HepG2 (cell line): ENCODE data around the gene SMIM13. TPM values are rescaled to one million over a fixed set of nuclear protein-coding genes. Genes with fewer than 3 reads are reported as not detected.

Source experiments
- ATAC-seq: fragments of 200-7000 bp; cut with Tn5 transposase; 3 replicates; pipeline ENCODE4 v1.9.1; 2020; ENCODE audit warnings: mild to moderate bottlenecking, moderate library complexity
- BruUV-seq: library from RNA; stranded (reverse); fragments of 400-500 nt; replicated peaks from 2 replicates; lab custom pipeline; 2021; lab: Mats Ljungman, UMichigan
- CTCF ChIA-PET: fragments of 300-600 bp; formaldehyde crosslinking; extraction: SDS; loops from one replicate; lab custom pipeline; 2021; ENCODE audit warnings: low total read pairs, inconsistent platforms, low intra/inter-chr PET ratio; lab: Yijun Ruan, JAX
- POLR2A ChIA-PET: fragments of 350-600 bp; sonication (Branson Sonifier 250); formaldehyde crosslinking; loops from one replicate; lab custom pipeline; 2020; ENCODE audit warnings: antibody characterized with exemption, inconsistent platforms; lab: Yijun Ruan, JAX
- DNase-seq: peaks from one replicate; pipeline ENCODE4 v3.0.0-alpha.2; 2015; ENCODE audit warnings: low spot score
- FAIRE-seq: peaks from 3 replicates; lab custom pipeline; 2011; peaks lifted over from hg19 to GRCh38; lab: Jason Lieb, UNC
- H2AFZ ChIP-seq: one replicate; pipeline ENCODE4 v1.6.1; 2011; ENCODE audit warnings: low read length, inconsistent platforms
- H3K27ac ChIP-seq: fragments of 300-600 bp; 3 replicates; pipeline ENCODE4 v1.8.0; 2011; ENCODE audit warnings: mixed run types, mild to moderate bottlenecking, mixed read lengths, low read length, inconsistent platforms; ENCODE audit not compliant: insufficient read depth; ENCODE audit errors: extremely low read length
- H3K27me3 ChIP-seq, 2 experiments: fragments of 200-600 bp in 1 of 2; 2 replicates in 1 of 2; 3 replicates in 1 of 2; pipeline versions ENCODE4 v1.6.0 to v1.8.0; 2011; ENCODE audit warnings: low read length in 2 of 2, mild to moderate bottlenecking in 2 of 2, moderate library complexity in 2 of 2, inconsistent platforms in 1 of 2; ENCODE audit not compliant: insufficient read depth in 2 of 2, control insufficient read depth in 1 of 2
- H3K36me3 ChIP-seq, 2 experiments: fragments of 200-600 bp in 1 of 2; replicated peaks in 1 of 2; 2 replicates in 1 of 2; 3 replicates in 1 of 2; pipeline versions ENCODE4 v1.5.1 to v1.8.0; 2011; ENCODE audit warnings: low read length in 2 of 2, inconsistent platforms in 1 of 2; ENCODE audit not compliant: insufficient read depth in 2 of 2, control insufficient read depth in 1 of 2
- H3K4me1 ChIP-seq: 2 replicates; pipeline ENCODE4 v1.5.1; 2012; ENCODE audit warnings: low read length, inconsistent platforms; ENCODE audit not compliant: insufficient read depth
- H3K4me2 ChIP-seq: 2 replicates; pipeline ENCODE4 v1.6.0; 2011; ENCODE audit warnings: low read depth, low read length, inconsistent platforms
- H3K4me3 ChIP-seq, 3 experiments: fragments of 200-600 bp in 1 of 3; sonication (generic), shearing (Covaris generic) in 1 of 3; replicated peaks in 1 of 3; 2 replicates each; pipeline ENCODE4 v1.5.1; 2011 to 2016; ENCODE audit warnings: low read length in 3 of 3, inconsistent platforms in 2 of 3, low read depth in 2 of 3, mild to moderate bottlenecking in 2 of 3, control low read depth in 1 of 3, mixed read lengths in 1 of 3; ENCODE audit not compliant: insufficient read depth in 1 of 3
- H3K79me2 ChIP-seq: one replicate; pipeline ENCODE4 v1.6.1; 2011; ENCODE audit warnings: low read length, inconsistent platforms; ENCODE audit not compliant: insufficient read depth
- H3K9ac ChIP-seq: 2 replicates; pipeline ENCODE4 v1.6.0; 2011; ENCODE audit warnings: mild to moderate bottlenecking, low read depth, low read length, inconsistent platforms; ENCODE audit not compliant: insufficient read depth
- H3K9me3 ChIP-seq: 2 replicates; pipeline ENCODE4 v1.5.1; 2012; ENCODE audit warnings: mild to moderate bottlenecking, low read length
- H4K20me1 ChIP-seq: 2 replicates; pipeline ENCODE4 v1.6.0; 2011; ENCODE audit warnings: inconsistent platforms, mild to moderate bottlenecking, low read length, moderate library complexity; ENCODE audit not compliant: insufficient read depth
- ARID5B ChIP-seq: IDR thresholded peaks from 2 replicates; pipeline ENCODE4 v1.4.0; 2020; ENCODE audit warnings: mild to moderate bottlenecking, missing genetic modification reagents
- ELF3 ChIP-seq: IDR thresholded peaks from 2 replicates; pipeline ENCODE4 v1.6.1; 2016; ENCODE audit warnings: missing genetic modification reagents, missing compliant biosample characterization
- FOXA3 ChIP-seq: IDR thresholded peaks from 2 replicates; pipeline ENCODE4 v1.6.1; 2016; ENCODE audit warnings: missing genetic modification reagents, missing compliant biosample characterization
- HINFP ChIP-seq: sonication (generic); formaldehyde crosslinking; IDR thresholded peaks from 2 replicates; pipeline ENCODE4 v1.4.0; 2020; ENCODE audit warnings: low read depth, mild to moderate bottlenecking, missing genetic modification reagents
- HNF4A ChIP-seq: sonication (generic); formaldehyde crosslinking; IDR thresholded peaks from 2 replicates; pipeline ENCODE4 v1.4.0; 2020; ENCODE audit warnings: missing genetic modification reagents
- MTA3 ChIP-seq: sonication (generic); formaldehyde crosslinking; IDR thresholded peaks from 2 replicates; pipeline ENCODE4 v1.4.0; 2020; ENCODE audit warnings: missing genetic modification reagents
- RARA ChIP-seq: IDR thresholded peaks from 2 replicates; pipeline ENCODE4 v1.6.1; 2016; ENCODE audit warnings: missing genetic modification reagents, missing compliant biosample characterization
- SAP130 ChIP-seq: IDR thresholded peaks from 2 replicates; pipeline ENCODE4 v1.6.1; 2016; ENCODE audit warnings: low read depth
- SMAD1 ChIP-seq: sonication (generic); formaldehyde crosslinking; IDR thresholded peaks from 2 replicates; pipeline ENCODE4 v1.4.0; 2020; ENCODE audit warnings: missing genetic modification reagents, low read depth, mild to moderate bottlenecking, borderline replicate concordance
- TEAD2 ChIP-seq: sonication (generic); formaldehyde crosslinking; IDR thresholded peaks from 2 replicates; pipeline ENCODE4 v1.9.0; 2021; ENCODE audit warnings: missing genetic modification reagents
- TEAD3 ChIP-seq: optimal IDR thresholded peaks from 2 replicates; pipeline ENCODE3; 2016; ENCODE audit warnings: borderline replicate concordance
- TMF1 ChIP-seq: sonication (generic); formaldehyde crosslinking; IDR thresholded peaks from 2 replicates; pipeline ENCODE4 v1.8.1; 2022; ENCODE audit warnings: low read depth, missing genetic modification reagents
- ZBTB25 ChIP-seq: IDR thresholded peaks from 2 replicates; pipeline ENCODE4 v1.6.1; 2018; ENCODE audit warnings: missing genetic modification reagents
- ZMYM2 ChIP-seq: sonication (generic); formaldehyde crosslinking; IDR thresholded peaks from 2 replicates; pipeline ENCODE4 v1.8.0; 2022; ENCODE audit warnings: mild to moderate bottlenecking, missing genetic modification reagents
- ZNF484 ChIP-seq: sonication (generic); formaldehyde crosslinking; IDR thresholded peaks from 2 replicates; pipeline ENCODE4 v1.5.1; 2020; ENCODE audit warnings: mild to moderate bottlenecking, low read depth, missing genetic modification reagents, borderline replicate concordance
- ZNF512B ChIP-seq: sonication (generic); formaldehyde crosslinking; IDR thresholded peaks from 2 replicates; pipeline ENCODE4 v1.5.1; 2020; ENCODE audit warnings: missing genetic modification reagents, mild to moderate bottlenecking, borderline replicate concordance
- ZNF605 ChIP-seq: sonication (generic); formaldehyde crosslinking; IDR thresholded peaks from 2 replicates; pipeline ENCODE4 v1.8.0; 2022; ENCODE audit warnings: mild to moderate bottlenecking, missing genetic modification reagents
- WGBS: methylation state at CpG from one replicate; pipeline ENCODE4 v1.1.6; 2017; ENCODE audit warnings: low lambda C conversion rate; 5-methylcytosine and 5-hydroxymethylcytosine counted together
- in situ Hi-C: cut with HindIII; loops from 2 replicates; pipeline ENCODE4 v1.10.0; 2017; ENCODE audit warnings: low pct_unique_long_range_greater_than_20kb; ENCODE audit not compliant: extremely low pct_ligation_motif_present
- intact Hi-C: fragments of 100-400 bp; cut with micrococcal nuclease; formaldehyde crosslinking; loops from one replicate; pipeline ENCODE4 v1.10.0; 2022; ENCODE audit not compliant: unreplicated experiment
- polyA plus RNA-seq, 8 experiments: library from polyadenylated mRNA; depleted of rRNA in 3 of 8; stranded (reverse) in 7 of 8; unstranded in 1 of 8; fragments of >200 nt; fragmentation: Illumina TruSeq in 4 of 8; extraction: Trizol in 4 of 8; gene quantifications; 2 replicates each; pipeline versions ENCODE4 v1.2.1 to v1.2.3, GENCODE V29; 2011 to 2016; ENCODE audit warnings: low read depth in 4 of 8, missing spikeins in 1 of 8, mixed read lengths in 1 of 8; ENCODE audit not compliant: insufficient read depth in 1 of 8
- total RNA-seq, 5 experiments: library from RNA; depleted of rRNA; stranded (reverse); fragments of >200 nt; fragmentation: Illumina TruSeq; extraction: Trizol; gene quantifications; 2 replicates each; pipeline ENCODE4 v1.2.3, GENCODE V29; 2016; ENCODE audit warnings: low read depth in 1 of 5

The SMIM13 gene
- total and polyA plus RNA-seq, 2 of the 13 experiments (the other 11 are each of a cell fraction or from before 2014, with no cell fraction given), result 2.7 to 10.2 TPM

GRCh38 chr6:11098004-11098403 is 4.4 kb downstream of the SMIM13 start:
- DNase-seq (peak; percentile 60), ATAC-seq (no peak), FAIRE-seq (no peak)
- H3K79me2 ChIP-seq, result peaks cover 85% of the 10 kb centered on the region
- no TSS peak for BruUV-seq
- no peaks in the 10 kb centered on the region; a peak in 1 of 5 replicates for H3K27me3 ChIP-seq
- peak overlapping the region; percentile 28 for H3K27ac ChIP-seq
- in situ Hi-C loops, result no loop called here
- no peaks in the 10 kb centered on the region for H3K9me3 ChIP-seq
- H3K9ac ChIP-seq, result no peak overlapping the region
- peaks cover 11% of the 10 kb centered on the region; the same call in 1 of the 2 replicates for H4K20me1 ChIP-seq
- ChIA-PET POLR2A (no interaction called here), CTCF (no interaction called here)
- H2AFZ ChIP-seq, result no peak overlapping the region
- H3K4me2 ChIP-seq, result peak overlapping the region; percentile 1; the same call in 1 of the 2 replicates
- WGBS, result 97% methylated on average over 1 of the region's 1 CpG
- no peak overlapping the region for H3K4me3 ChIP-seq
- no peaks in the 10 kb centered on the region; a peak in 1 of 5 replicates for H3K36me3 ChIP-seq
- intact Hi-C loops, result no loop called here
- peaks cover 40% of the 10 kb centered on the region for H3K4me1 ChIP-seq
- TF ChIP-seq HINFP (CRISPR knock-in tag) (no peak), FOXA3 (0 out of 2 replicates have a peak, but pooled peaks have one; percentile 3), RARA (CRISPR knock-in tag) (peak; percentile 31; the same call in 1 of the 2 replicates), ZBTB25 (CRISPR knock-in tag) (0 out of 2 replicates have a peak, but pooled peaks have one; percentile 22), SMAD1 (no peak), SAP130 (peak; percentile 32; the same call in 1 of the 2 replicates), ZMYM2 (CRISPR knock-in tag) (no peak), ARID5B (CRISPR knock-in tag) (peak; percentile 26; the same call in 1 of the 2 replicates), HNF4A (CRISPR knock-in tag) (peak; percentile 66), TMF1 (CRISPR knock-in tag) (no peak), TEAD2 (CRISPR knock-in tag) (no peak), ZNF512B (CRISPR knock-in tag) (no peak), ZNF484 (no peak), MTA3 (CRISPR knock-in tag) (no peak), ELF3 (0 out of 2 replicates have a peak, but pooled peaks have one; percentile 25), ZNF605 (no peak), TEAD3 (CRISPR knock-in tag) (peak; percentile 23)
